Peyer's patch (tissue), 4 donors: ENCODE results near the gene CSPG4. TPM values are rescaled to one million over a fixed set of nuclear protein-coding genes. Genes with fewer than 3 reads are reported as not detected.
"Not testable (repeated sequence)": the region's sequence is repeated elsewhere in the genome, so short reads cannot be mapped to it uniquely, and the experiment has no call there.

Source experiments
- DNase-seq, 3 donors: peaks; one replicate each; pipeline ENCODE4 v3.0.0-alpha.2; 2017 to 2019
- H3K27ac ChIP-seq, 4 donors: fragments of 200-600 bp; sonication (generic); one replicate each; pipeline ENCODE4 v1.5.1; 2016 to 2019
- H3K27me3 ChIP-seq, 2 donors: fragments of 200-600 bp; sonication (generic); one replicate each; pipeline ENCODE4 v1.5.1; 2019
- H3K36me3 ChIP-seq, 3 donors: fragments of 200-600 bp; sonication (generic); one replicate each; pipeline ENCODE4 v1.5.1; 2016 to 2019
- H3K4me1 ChIP-seq, 4 donors: fragments of 200-600 bp; sonication (generic); one replicate each; pipeline ENCODE4 v1.5.1; 2016 to 2019
- H3K4me3 ChIP-seq, 4 donors: fragments of 200-600 bp; sonication (generic); 1 replicate in 3 of 4; 2 replicates in 1 of 4; pipeline ENCODE4 v1.5.1; 2016 to 2019; ENCODE audit warnings: mild to moderate bottlenecking in 1 of 4
- H3K9me3 ChIP-seq, 4 donors: fragments of 200-600 bp; sonication (generic); one replicate each; pipeline ENCODE4 v1.5.1; 2016 to 2019; ENCODE audit warnings: mild to moderate bottlenecking in 1 of 4
- POLR2A ChIP-seq, 2 donors: fragments of 450-650 bp; IDR thresholded peaks; one replicate each; pipeline ENCODE4 v1.5.1; 2017; ENCODE audit warnings: antibody characterized with exemption in 2 of 2, mild to moderate bottlenecking in 2 of 2, moderate library complexity in 2 of 2
- total RNA-seq, 4 donors: library from RNA; depleted of rRNA; stranded (reverse); fragments of >200 nt; gene quantifications; one replicate each; pipeline ENCODE4 v1.1.0, GENCODE V29; 2016
- TF ChIP-seq, protein P1 (sequence below), 6 experiments: fragments of 450-650 bp in 4 of 6; fragments of 200-600 bp in 2 of 6; sonication (generic) in 1 of 6; IDR thresholded peaks; one replicate each; pipeline ENCODE4 v1.5.1; 2017 to 2019; ENCODE audit warnings: antibody characterized with exemption in 6 of 6, mild to moderate bottlenecking in 3 of 6, moderate library complexity in 1 of 6

The CSPG4 gene
- total RNA-seq, 4 donors from 2014 or later: 2.8 to 15.7 (median 6.3) TPM

DNA sequence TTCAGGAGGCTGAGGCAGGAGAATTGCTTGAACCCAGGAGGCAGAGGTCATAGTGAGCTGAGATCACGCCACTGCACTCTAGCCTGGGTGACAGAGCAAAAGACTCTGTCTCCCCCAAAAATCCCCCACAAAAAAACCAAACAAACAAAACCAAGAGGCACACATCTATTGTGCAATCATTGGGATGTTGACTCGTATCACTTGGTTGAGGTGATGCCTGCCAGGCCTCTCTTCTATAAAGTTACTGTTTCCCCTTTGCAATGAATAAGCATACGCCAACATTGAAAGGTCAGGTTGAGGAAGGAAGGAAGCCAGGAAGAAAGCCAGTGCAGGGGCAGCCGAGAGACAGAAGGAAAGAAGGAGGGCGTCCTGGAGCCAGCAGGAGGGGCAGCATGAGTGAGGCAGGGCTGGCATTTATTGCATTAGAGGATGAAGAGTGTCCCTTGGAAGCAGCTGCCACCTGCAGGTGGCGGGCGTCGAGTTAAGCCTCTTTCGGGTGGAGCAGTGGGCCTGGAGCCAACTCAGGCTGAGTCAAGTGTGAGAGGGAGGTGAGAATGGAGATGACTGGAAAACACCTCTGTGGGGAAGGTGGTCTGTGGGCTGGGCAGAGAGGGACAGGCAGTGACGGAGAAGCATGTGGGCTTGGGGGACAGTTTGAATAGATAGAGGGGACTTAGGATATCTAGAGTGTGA, 8.3 kb upstream of the CSPG4 start:
- Histone ChIP-seq H3K36me3 (no peaks in the 10 kb centered on the region), H3K9me3 (no peaks in the 10 kb centered on the region), H3K4me1 (peaks cover 0 to 33% (median 4%) of the 10 kb centered on the region in 4 donors), H3K4me3 (no peak overlapping the region), H3K27me3 (no peaks in the 10 kb centered on the region), H3K27ac (no peak overlapping the region)
- DNase-seq: peak in 2 of 3 donors; percentile 89 to 92
- no peak for TF ChIP-seq POLR2A (IDR thresholded peaks at IDR 0.05)
- TF ChIP-seq, protein P1, sequence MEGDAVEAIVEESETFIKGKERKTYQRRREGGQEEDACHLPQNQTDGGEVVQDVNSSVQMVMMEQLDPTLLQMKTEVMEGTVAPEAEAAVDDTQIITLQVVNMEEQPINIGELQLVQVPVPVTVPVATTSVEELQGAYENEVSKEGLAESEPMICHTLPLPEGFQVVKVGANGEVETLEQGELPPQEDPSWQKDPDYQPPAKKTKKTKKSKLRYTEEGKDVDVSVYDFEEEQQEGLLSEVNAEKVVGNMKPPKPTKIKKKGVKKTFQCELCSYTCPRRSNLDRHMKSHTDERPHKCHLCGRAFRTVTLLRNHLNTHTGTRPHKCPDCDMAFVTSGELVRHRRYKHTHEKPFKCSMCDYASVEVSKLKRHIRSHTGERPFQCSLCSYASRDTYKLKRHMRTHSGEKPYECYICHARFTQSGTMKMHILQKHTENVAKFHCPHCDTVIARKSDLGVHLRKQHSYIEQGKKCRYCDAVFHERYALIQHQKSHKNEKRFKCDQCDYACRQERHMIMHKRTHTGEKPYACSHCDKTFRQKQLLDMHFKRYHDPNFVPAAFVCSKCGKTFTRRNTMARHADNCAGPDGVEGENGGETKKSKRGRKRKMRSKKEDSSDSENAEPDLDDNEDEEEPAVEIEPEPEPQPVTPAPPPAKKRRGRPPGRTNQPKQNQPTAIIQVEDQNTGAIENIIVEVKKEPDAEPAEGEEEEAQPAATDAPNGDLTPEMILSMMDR (IDR thresholded peaks at IDR 0.05): peak in 4 of 6 experiments; percentile 16 to 66 (median 54)

DNA sequence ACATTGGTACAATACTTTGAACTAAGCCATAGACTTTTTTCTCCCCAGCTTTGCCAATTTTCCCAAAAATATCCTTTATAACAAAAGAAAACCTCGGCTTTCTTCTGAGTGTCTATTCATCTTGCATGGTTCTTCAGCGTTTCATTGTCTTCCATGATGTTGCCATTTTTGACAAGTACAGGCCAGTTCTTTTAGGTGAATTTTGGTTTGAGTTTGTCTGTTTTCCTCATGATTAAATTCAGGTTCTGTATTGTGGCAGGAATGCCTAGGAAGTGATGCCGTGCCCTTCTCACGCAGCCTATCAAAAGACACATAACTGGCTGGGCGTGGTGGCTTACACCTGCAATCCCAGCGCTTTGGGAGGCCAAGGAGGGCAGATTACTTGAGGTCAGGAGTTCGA, 7.6 kb upstream of the CSPG4 start:
- Histone ChIP-seq H3K4me1 (peaks cover 0 to 33% (median 4%) of the 10 kb centered on the region in 4 donors), H3K27me3 (no peaks in the 10 kb centered on the region), H3K4me3 (no peak overlapping the region), H3K27ac (no peak overlapping the region), H3K36me3 (no peaks in the 10 kb centered on the region), H3K9me3 (no peaks in the 10 kb centered on the region)
- TF ChIP-seq POLR2A (IDR thresholded peaks at IDR 0.05): no peak
- TF ChIP-seq, protein P1 (IDR thresholded peaks at IDR 0.05): no peak
- DNase-seq: no peak

DNA sequence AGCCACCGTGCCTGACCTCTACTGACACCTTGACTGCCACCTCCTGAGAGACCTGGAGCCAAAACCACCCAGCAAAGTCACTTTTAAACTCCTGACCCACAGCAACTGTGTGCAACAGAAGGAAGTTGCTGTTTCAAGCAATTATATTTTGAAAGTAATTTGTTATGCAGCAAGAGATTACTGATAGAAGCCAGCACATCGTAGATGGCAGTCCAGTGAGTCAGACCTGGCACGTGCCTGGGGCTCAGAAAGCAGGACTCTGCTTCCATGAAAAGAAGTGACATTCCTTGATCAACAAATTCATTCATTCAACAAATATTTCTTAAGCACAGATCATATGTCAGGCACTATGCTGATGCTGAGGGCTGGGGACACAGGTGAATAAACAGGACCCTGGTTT, 5.7 kb upstream of the CSPG4 start:
- Histone ChIP-seq H3K4me1 (peaks cover 0 to 22% (median 2%) of the 10 kb centered on the region in 4 donors), H3K27ac (peak overlapping the region in 1 of 4 donors; percentile 49), H3K27me3 (no peaks in the 10 kb centered on the region), H3K4me3 (no peak overlapping the region), H3K36me3 (no peaks in the 10 kb centered on the region), H3K9me3 (no peaks in the 10 kb centered on the region)
- TF ChIP-seq, protein P1 (IDR thresholded peaks at IDR 0.05): no peak
- no peak for TF ChIP-seq POLR2A (IDR thresholded peaks at IDR 0.05)
- peak in 1 of 3 donors; percentile 64 for DNase-seq

DNA sequence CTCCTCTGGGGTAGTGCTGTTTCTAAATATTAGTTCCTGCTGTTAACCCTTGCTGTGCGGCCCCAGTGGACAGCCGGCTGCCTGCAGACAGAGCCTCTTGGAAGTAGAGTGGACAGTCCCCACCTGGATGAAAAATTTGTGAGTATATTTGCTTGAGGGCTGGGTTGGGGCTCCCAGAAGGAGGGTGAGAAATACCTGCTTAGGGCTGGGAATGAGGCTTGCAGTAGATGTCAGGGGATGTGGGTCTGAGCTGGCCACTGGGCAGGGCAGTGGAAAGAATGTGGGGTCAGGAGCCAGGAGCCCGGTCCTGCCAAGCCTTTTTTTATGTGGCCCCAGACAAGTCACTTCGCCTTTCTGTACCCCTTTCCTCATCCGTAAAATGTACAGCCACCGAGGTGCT, 4.4 kb upstream of the CSPG4 start:
- H3K9me3 ChIP-seq, H3K36me3 ChIP-seq, DNase-seq, H3K4me3 ChIP-seq, H3K27me3 ChIP-seq: not testable (repeated sequence)
- Histone ChIP-seq H3K27ac (peak overlapping the region in 1 of 4 donors; percentile 57), H3K4me1 (peaks cover 0 to 18% (median 0%) of the 10 kb centered on the region in 4 donors)

DNA sequence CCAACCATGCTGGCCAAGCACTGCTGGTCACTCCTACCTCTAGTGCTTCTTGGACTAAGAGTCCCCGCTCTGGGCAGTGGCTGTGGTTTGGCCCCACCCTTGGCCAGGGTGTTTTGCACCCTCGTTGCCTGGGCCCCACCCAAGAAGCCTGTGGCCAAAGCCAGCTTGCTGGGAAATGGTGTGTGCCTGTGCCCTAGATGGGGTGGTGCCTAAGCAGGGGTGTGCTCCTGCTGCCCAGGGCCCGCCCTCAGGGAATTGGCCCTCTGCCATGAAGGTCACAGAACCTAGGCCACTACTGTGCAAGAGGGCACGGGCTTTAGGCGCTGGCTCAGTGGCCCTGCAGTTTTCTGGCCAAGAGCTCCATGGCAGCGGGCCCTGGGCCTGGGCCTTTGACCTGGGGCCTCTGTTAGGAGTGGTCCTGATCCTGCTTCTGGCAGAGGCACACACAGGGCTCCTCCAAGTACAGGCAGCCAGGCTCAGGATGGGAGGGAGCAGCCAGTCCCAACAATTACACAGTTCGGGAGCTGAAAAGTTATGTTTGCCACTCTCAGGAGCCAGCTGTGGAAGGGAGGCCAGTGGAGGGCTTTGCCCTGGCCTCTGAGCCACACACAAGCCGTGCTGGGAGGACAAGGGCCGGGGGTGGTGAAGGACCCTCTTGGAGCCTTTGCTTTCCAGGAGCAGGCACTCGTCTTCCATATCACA, 3.8 kb upstream of the CSPG4 start:
- not testable (repeated sequence) for DNase-seq, H3K4me3 ChIP-seq, H3K27me3 ChIP-seq, H3K36me3 ChIP-seq, H3K9me3 ChIP-seq
- peaks cover 0 to 18% (median 0%) of the 10 kb centered on the region in 4 donors for H3K4me1 ChIP-seq
- H3K27ac ChIP-seq: peak overlapping the region in 1 of 4 donors; percentile 57

DNA sequence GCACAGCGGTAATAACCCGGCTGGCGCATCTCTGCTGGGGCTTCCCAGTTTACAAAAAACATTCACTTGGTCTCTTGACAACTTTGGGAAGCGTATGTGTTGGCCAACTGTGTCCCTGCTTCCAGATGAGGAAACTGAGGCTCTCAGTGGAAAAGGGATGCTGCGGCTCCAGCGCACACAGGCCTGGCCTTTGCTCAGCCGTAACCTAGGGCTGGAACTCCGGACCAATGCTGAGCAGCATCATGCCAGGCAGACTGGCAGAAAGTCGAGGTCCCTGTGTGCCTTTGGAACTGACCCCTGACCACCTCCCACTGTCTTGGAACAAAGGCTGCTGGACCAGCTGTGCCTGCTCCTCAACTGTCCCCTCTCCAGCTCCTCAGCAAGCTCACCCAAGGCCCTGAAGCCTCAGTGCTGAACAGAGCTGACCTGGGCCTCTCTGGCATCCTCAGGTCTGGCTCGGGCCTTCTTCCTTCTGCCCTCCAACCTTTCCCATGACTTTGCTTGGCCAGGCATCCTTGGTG, 2.7 kb upstream of the CSPG4 start:
- not testable (repeated sequence) for DNase-seq, H3K9me3 ChIP-seq, H3K27me3 ChIP-seq, H3K36me3 ChIP-seq, H3K4me3 ChIP-seq, H3K27ac ChIP-seq
- H3K4me1 ChIP-seq: peaks cover 0 to 12% (median 0%) of the 10 kb centered on the region in 4 donors

DNA sequence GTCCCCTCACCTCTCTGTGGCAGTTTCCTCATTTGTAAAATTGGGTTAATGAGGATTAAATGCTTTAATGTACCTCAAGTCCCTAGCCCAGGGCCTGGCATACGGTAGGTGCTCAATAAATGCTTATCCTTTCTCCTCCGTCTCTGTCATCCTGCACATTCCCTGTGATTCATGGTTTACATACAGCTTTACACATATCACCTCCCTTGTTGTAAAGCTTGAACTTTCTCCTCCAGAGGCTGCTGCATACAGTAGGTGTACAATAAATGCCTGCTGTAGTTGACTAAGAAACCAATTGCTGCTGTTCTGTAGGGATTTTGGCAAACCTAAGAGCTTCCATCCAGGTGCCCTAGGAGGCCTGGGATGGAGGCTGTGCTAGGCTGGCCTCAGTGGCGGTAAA, 1.5 kb upstream of the CSPG4 start:
- Histone ChIP-seq H3K4me3 (no peak overlapping the region), H3K27me3 (no peaks in the 10 kb centered on the region), H3K36me3 (no peaks in the 10 kb centered on the region), H3K27ac (peak overlapping the region in 2 of 4 donors; percentile 9 to 81), H3K9me3 (no peaks in the 10 kb centered on the region), H3K4me1 (peaks cover 0 to 14% (median 0%) of the 10 kb centered on the region in 4 donors)
- TF ChIP-seq, protein P1 (IDR thresholded peaks at IDR 0.05): no peak
- no peak for TF ChIP-seq POLR2A (IDR thresholded peaks at IDR 0.05)
- DNase-seq: no peak
